Breast epithelium (tissue), 4 donors: ENCODE data around the gene CHEK1. TPM values are rescaled to one million over a fixed set of nuclear protein-coding genes. Genes with fewer than 3 reads are reported as not detected.
"Not testable (repeated sequence)": the region's sequence is repeated elsewhere in the genome, so short reads cannot be mapped to it uniquely, and the experiment has no call there.

Source experiments
- DNase-seq, 2 donors: peaks; one replicate each; pipeline ENCODE4 v3.0.0-alpha.2; 2019; ENCODE audit warnings: low spot score in 2 of 2
- H3K27ac ChIP-seq, 2 donors: fragments of 200-600 bp; sonication (generic) in 1 of 2; one replicate each; pipeline ENCODE4 v1.5.1; 2016 to 2019; ENCODE audit warnings: mild to moderate bottlenecking in 1 of 2
- H3K27me3 ChIP-seq, 2 donors: fragments of 200-600 bp; sonication (generic) in 1 of 2; one replicate each; pipeline versions ENCODE4 v1.5.1 to v1.6.0; 2017 to 2019; ENCODE audit warnings: control low read depth in 1 of 2, mild to moderate bottlenecking in 1 of 2
- H3K36me3 ChIP-seq: fragments of 200-600 bp; one replicate; pipeline ENCODE4 v1.5.1; 2019
- H3K4me1 ChIP-seq, 2 donors: fragments of 200-600 bp; sonication (generic); one replicate each; pipeline ENCODE4 v1.5.1; 2016 to 2019; ENCODE audit warnings: control low read depth in 1 of 2
- H3K4me3 ChIP-seq, 3 donors: fragments of 200-600 bp; sonication (generic); 1 replicate in 2 of 3; 2 replicates in 1 of 3; pipeline ENCODE4 v1.5.1; 2016 to 2019; ENCODE audit warnings: mild to moderate bottlenecking in 3 of 3, moderate library complexity in 2 of 3
- H3K9me3 ChIP-seq, 2 donors: fragments of 200-600 bp; sonication (generic) in 1 of 2; one replicate each; pipeline ENCODE4 v1.5.1; 2016 to 2019; ENCODE audit warnings: control low read depth in 1 of 2
- CTCF ChIP-seq, 3 donors: fragments of 450-650 bp; IDR thresholded peaks; one replicate each; pipeline ENCODE4 v1.5.1; 2016 to 2017; ENCODE audit warnings: antibody characterized with exemption in 3 of 3, mild to moderate bottlenecking in 3 of 3, moderate library complexity in 3 of 3
- POLR2A ChIP-seq: fragments of 450-650 bp; IDR thresholded peaks from one replicate; pipeline ENCODE4 v1.6.1; 2016; ENCODE audit warnings: antibody characterized with exemption, mild to moderate bottlenecking, moderate library complexity
- POLR2AphosphoS5 ChIP-seq, 3 donors: sonication (generic); formaldehyde crosslinking; IDR thresholded peaks; one replicate each; pipeline ENCODE4 v1.6.1; 2017; ENCODE audit warnings: antibody characterized with exemption in 3 of 3
- intact Hi-C: fragments of 100-400 bp; cut with DNase I; formaldehyde crosslinking; loops from one replicate; pipeline ENCODE4 v1.15.1; 2023; ENCODE audit warnings: low total_unique reads
- total RNA-seq, 3 donors: library from RNA; depleted of rRNA; stranded (reverse); fragments of >200 nt; gene quantifications; one replicate each; pipeline ENCODE4 v1.1.0, GENCODE V29; 2016

The CHEK1 gene
- total RNA-seq = 1 to 10 TPM; 3.1 to 6.6 (median 3.2) TPM

- no peak for DNase-seq
- Histone ChIP-seq H3K27me3 (no peaks in the 10 kb centered on the region), H3K27ac (peak within 1 kb of the TSS; percentile 92 to 98), H3K9me3 (no peaks in the 10 kb centered on the region), H3K4me3 (peak within 1 kb of the TSS; percentile 69 to 94 (median 82)), H3K4me1 (no peaks in the 10 kb centered on the region), H3K36me3 (peaks cover 3% of the 10 kb centered on the region)
- intact Hi-C loops = no loop called here
- TF ChIP-seq POLR2AphosphoS5 (IDR thresholded peaks at IDR 0.05) = no peak
- TF ChIP-seq CTCF (IDR thresholded peaks at IDR 0.05) = no peak
These were observed at the start of gene CHEK1 for GRCh38 chr11:125624756-125625213. TSS of gene CHEK1 (plus strand) at chr11:125625163. CDS start at chr11:125626769, 1,606 bp downstream.

DNA sequence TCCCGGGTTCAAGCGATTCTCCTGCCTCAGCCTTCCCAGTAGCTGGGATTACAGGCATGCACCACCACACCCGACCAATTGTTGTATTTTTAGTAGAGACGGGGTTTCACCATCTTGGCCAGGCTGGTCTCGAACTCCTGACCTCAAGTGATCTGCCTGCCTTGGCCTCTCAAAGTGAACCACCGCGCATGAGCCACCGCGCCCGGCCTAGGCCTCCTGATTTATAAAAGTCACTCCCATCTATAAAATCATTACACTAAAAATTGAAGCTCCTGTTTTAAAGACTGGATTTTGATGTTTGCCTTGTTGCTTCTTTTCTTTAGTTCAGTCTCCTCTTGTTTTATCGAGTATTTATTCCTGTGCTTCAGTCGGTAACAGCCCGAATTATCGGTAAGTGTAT, 47.8 kb upstream of the CHEK1 start:
- H3K4me1 ChIP-seq, H3K36me3 ChIP-seq, intact Hi-C loops, H3K9me3 ChIP-seq, DNase-seq, H3K4me3 ChIP-seq, H3K27me3 ChIP-seq, H3K27ac ChIP-seq: not testable (repeated sequence)

DNA sequence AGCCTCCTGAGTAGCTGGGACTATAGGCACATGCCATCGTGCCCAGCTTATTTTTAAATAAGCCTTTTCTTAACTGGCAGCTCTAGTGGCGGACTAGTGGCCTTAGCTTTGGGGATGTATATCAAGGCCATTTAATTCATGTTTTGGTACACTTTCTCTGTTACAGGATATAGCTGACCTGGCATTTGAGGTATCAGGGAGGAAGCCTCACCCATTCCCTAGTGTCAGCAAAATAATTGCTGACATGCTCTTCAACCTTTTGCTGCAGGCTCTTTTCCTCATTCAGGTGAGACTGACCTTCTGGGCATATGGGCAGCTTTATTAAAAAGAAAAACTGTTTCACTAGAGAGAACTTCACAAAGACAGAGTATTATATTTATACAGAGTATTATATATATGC, 46.2 kb upstream of the CHEK1 start:
- TF ChIP-seq POLR2A = no peak
- no peak for TF ChIP-seq POLR2AphosphoS5 (IDR thresholded peaks at IDR 0.05)
- TF ChIP-seq CTCF (IDR thresholded peaks at IDR 0.05) = no peak
- H3K4me1 ChIP-seq = no peaks in the 10 kb centered on the region
- intact Hi-C loops = no loop called here
- no peak for DNase-seq
- H3K36me3 ChIP-seq = peaks cover 6% of the 10 kb centered on the region
- H3K4me3 ChIP-seq = no peak overlapping the region
- H3K9me3 ChIP-seq = no peaks in the 10 kb centered on the region
- H3K27me3 ChIP-seq = no peaks in the 10 kb centered on the region
- H3K27ac ChIP-seq = no peak overlapping the region

DNA sequence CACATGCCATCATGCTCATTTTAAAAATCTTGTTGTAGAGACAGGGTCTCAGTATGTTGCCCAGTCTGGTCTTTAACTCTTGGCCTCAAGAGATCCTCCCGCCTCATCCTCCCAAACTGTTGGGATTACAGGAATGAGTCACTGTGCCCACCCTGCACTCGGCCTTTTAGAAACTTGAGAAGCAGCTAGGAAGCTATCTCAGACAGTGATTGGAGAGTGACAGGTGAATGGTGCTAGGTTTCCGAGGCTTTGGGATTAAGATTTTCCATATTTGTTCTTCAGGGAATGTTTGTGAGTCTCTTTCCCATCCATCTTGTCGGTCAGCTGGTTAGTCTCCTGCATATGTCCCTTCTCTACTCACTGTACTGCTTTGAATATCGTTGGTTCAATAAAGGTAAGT, 45.2 kb upstream of the CHEK1 start:
- intact Hi-C loops = no loop called here
- TF ChIP-seq CTCF (IDR thresholded peaks at IDR 0.05) (no peak), POLR2AphosphoS5 (IDR thresholded peaks at IDR 0.05) (no peak), POLR2A (no peak)
- no peaks in the 10 kb centered on the region for H3K4me1 ChIP-seq

GRCh38 chr11:125583496-125583895, 41.5 kb upstream of the CHEK1 start:
- intact Hi-C loops = no loop called here
- no peak for DNase-seq
- no peak overlapping the region for H3K27ac ChIP-seq
- TF ChIP-seq POLR2AphosphoS5 (IDR thresholded peaks at IDR 0.05) (no peak), CTCF (IDR thresholded peaks at IDR 0.05) (no peak), POLR2A (no peak)
- no peaks in the 10 kb centered on the region for H3K9me3 ChIP-seq
- H3K4me1 ChIP-seq = no peaks in the 10 kb centered on the region
- no peak overlapping the region for H3K4me3 ChIP-seq
- no peaks in the 10 kb centered on the region for H3K27me3 ChIP-seq
- no peaks in the 10 kb centered on the region for H3K36me3 ChIP-seq

More for the DNA sequence above, 45.2 kb upstream of the CHEK1 start:
- Histone ChIP-seq H3K36me3 (peaks cover under 1% of the 10 kb centered on the region), H3K27ac (no peak overlapping the region), H3K27me3 (no peaks in the 10 kb centered on the region), H3K4me3 (no peak overlapping the region), H3K9me3 (no peaks in the 10 kb centered on the region)
- DNase-seq = no peak

- no peaks in the 10 kb centered on the region for H3K4me1 ChIP-seq
- no peaks in the 10 kb centered on the region for H3K27me3 ChIP-seq
- H3K4me3 ChIP-seq = no peak overlapping the region
- intact Hi-C loops = no loop called here
- no peaks in the 10 kb centered on the region for H3K9me3 ChIP-seq
- TF ChIP-seq CTCF (IDR thresholded peaks at IDR 0.05) (no peak), POLR2A (no peak), POLR2AphosphoS5 (IDR thresholded peaks at IDR 0.05) (no peak)
- H3K27ac ChIP-seq = no peak overlapping the region
- H3K36me3 ChIP-seq = no peaks in the 10 kb centered on the region
- no peak for DNase-seq
These were observed 39.5 kb upstream of the CHEK1 start for GRCh38 chr11:125585487-125585886.
